Measurements from ENCODE around the gene NAAA. TPM values are rescaled to one million over a fixed set of nuclear protein-coding genes. Genes with fewer than 3 reads are reported as not detected.
A peak's percentile ranks its signal among the peaks of the same experiment; 100 is the strongest.
"Not testable (repeated sequence)": the region's sequence is repeated elsewhere in the genome, so short reads cannot be mapped to it uniquely, and the experiment has no call there.

NAAA gene
- total and polyA plus RNA-seq, 2 of the 4 experiments (the other 2 are of a cell fraction), result 17.6 to 26.4 TPM

DNA sequence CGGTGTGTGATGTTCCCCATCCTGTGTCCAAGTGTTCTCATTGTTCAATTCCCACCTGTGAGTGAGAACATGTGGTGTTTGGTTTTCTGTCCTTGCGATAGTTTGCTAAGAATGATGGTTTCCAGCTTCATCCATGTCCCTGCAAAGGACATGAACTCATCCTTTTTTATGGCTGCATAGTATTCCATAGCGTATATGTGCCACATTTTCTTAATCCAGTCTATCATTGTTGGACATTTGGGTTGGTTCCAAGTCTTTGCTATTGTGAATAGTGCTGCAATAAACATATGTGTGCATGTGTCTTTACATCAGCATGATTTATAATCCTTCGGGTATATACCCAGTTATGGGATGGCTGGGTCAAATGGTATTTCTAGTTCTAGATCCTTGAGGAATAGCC lies 21.3 kb upstream of the NAAA start:
- H3K4me3 ChIP-seq (ENCODE audit: insufficient read depth, low read depth, low read length); H4K20me1 ChIP-seq (ENCODE audit: insufficient read depth, low read length); H3K4me2 ChIP-seq (ENCODE audit: low read depth, low read length); H3K4ac ChIP-seq (ENCODE audit: low read depth, low read length); H3K14ac ChIP-seq (replicated peaks; ENCODE audit: low read depth, low read length); H3K27me3 ChIP-seq (ENCODE audit: control insufficient read depth, insufficient read depth, low read length); BruUV-seq (replicated peaks); DNase-seq; H3K56ac ChIP-seq (ENCODE audit: extremely low read depth, insufficient read depth, low read length); H2BK5ac ChIP-seq (ENCODE audit: low read depth, low read length, poor library complexity, severe bottlenecking); H2BK15ac ChIP-seq (ENCODE audit: low read depth, low read length); ATAC-seq (ENCODE audit: low read depth); H2BK20ac ChIP-seq (ENCODE audit: low read depth, low read length); H3K9me1 ChIP-seq (ENCODE audit: insufficient read depth, low read length); POLR2A ChIA-PET (ENCODE audit: unreplicated experiment); H3K9ac ChIP-seq (ENCODE audit: low read depth, low read length); H3K4me1 ChIP-seq (ENCODE audit: control insufficient read depth, insufficient read depth, low read length); H3K27ac ChIP-seq (ENCODE audit: insufficient read depth, low read length); H4K5ac ChIP-seq (ENCODE audit: low read depth, low read length); H2AFZ ChIP-seq (replicated peaks; ENCODE audit: low read length, poor library complexity); H3K9me3 ChIP-seq (ENCODE audit: control insufficient read depth, insufficient read depth, low read length); CTCF ChIA-PET; H2AK5ac ChIP-seq (ENCODE audit: low read depth, low read length); H4K91ac ChIP-seq (ENCODE audit: insufficient read depth, low read depth, low read length); H3K18ac ChIP-seq (ENCODE audit: low read depth, low read length); H2BK120ac ChIP-seq (ENCODE audit: low read depth, low read length); intact Hi-C loops (cut with micrococcal nuclease); H4K8ac ChIP-seq (ENCODE audit: low read depth in 2 of 2, low read length in 2 of 2); H3K79me1 ChIP-seq (ENCODE audit: low read depth in 1 of 2, low read length in 2 of 2); dilution Hi-C loops (cut with HindIII; ENCODE audit: low sequenced_read_pairs, unreplicated experiment); H2AK9ac ChIP-seq (replicated peaks; ENCODE audit: low read depth, low read length, poor library complexity); H3K23ac ChIP-seq (ENCODE audit: low read depth, low read length): not testable (repeated sequence)
- in situ Hi-C loops (cut with MboI; ENCODE audit: low sequenced_read_pairs), result loop anchor here (25.0 kb wide), 1 partner anchor 175 kb away; no protein-coding TSS in a partner anchor
- no CpG with 5 or more reads among the region's 4 CpGs for WGBS, 2 experiments (ENCODE audit: extremely low coverage in 2 of 2, insufficient read length in 1 of 2)
- H3K36me3 ChIP-seq (ENCODE audit: control insufficient read depth, insufficient read depth, low read length), result peaks cover 44% of the 10 kb centered on the region

DNA sequence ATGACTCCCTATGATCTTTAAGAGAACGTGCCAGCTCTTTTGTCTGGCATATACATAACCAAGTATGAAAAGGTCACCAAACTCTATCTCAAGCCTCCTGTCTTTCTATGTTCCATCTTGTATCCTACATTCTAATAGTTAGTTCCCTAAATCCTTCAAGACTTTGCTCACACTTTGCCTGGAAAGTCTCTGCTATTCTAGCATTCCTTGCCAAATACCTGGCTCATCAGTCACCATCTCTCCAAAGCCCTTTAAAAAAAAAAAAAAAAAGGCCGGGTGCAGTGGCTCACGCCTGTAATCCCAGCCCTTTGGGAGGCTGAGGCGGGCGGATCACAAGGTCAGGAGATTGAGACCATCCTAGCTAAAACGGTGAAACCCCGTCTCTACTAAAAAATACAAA lies 17.7 kb upstream of the NAAA start:
- H2AK5ac ChIP-seq (ENCODE audit: low read depth, low read length); H3K4ac ChIP-seq (ENCODE audit: low read depth, low read length); H3K79me1 ChIP-seq (ENCODE audit: low read depth in 1 of 2, low read length in 2 of 2); H2BK15ac ChIP-seq (ENCODE audit: low read depth, low read length); H3K9me1 ChIP-seq (ENCODE audit: insufficient read depth, low read length); H3K14ac ChIP-seq (replicated peaks; ENCODE audit: low read depth, low read length); H3K23ac ChIP-seq (ENCODE audit: low read depth, low read length); dilution Hi-C loops (cut with HindIII; ENCODE audit: low sequenced_read_pairs, unreplicated experiment); H2BK5ac ChIP-seq (ENCODE audit: low read depth, low read length, poor library complexity, severe bottlenecking); H2BK20ac ChIP-seq (ENCODE audit: low read depth, low read length); H3K4me1 ChIP-seq (ENCODE audit: control insufficient read depth, insufficient read depth, low read length); H2BK120ac ChIP-seq (ENCODE audit: low read depth, low read length); ATAC-seq (ENCODE audit: low read depth); H4K20me1 ChIP-seq (ENCODE audit: insufficient read depth, low read length); H2AFZ ChIP-seq (replicated peaks; ENCODE audit: low read length, poor library complexity); H3K9ac ChIP-seq (ENCODE audit: low read depth, low read length); H2AK9ac ChIP-seq (replicated peaks; ENCODE audit: low read depth, low read length, poor library complexity); H3K27me3 ChIP-seq (ENCODE audit: control insufficient read depth, insufficient read depth, low read length); H3K9me3 ChIP-seq (ENCODE audit: control insufficient read depth, insufficient read depth, low read length); H3K4me3 ChIP-seq (ENCODE audit: insufficient read depth, low read depth, low read length); intact Hi-C loops (cut with micrococcal nuclease); H3K56ac ChIP-seq (ENCODE audit: extremely low read depth, insufficient read depth, low read length); H4K5ac ChIP-seq (ENCODE audit: low read depth, low read length); H3K27ac ChIP-seq (ENCODE audit: insufficient read depth, low read length); H3K4me2 ChIP-seq (ENCODE audit: low read depth, low read length); CTCF ChIA-PET; BruUV-seq (replicated peaks); H3K18ac ChIP-seq (ENCODE audit: low read depth, low read length); H4K8ac ChIP-seq (ENCODE audit: low read depth in 2 of 2, low read length in 2 of 2); POLR2A ChIA-PET (ENCODE audit: unreplicated experiment); H4K91ac ChIP-seq (ENCODE audit: insufficient read depth, low read depth, low read length): not testable (repeated sequence)
- DNase-seq, result peak; percentile 42
- in situ Hi-C loops (cut with MboI; ENCODE audit: low sequenced_read_pairs), result loop anchor here (25.0 kb wide), 1 partner anchor 171 kb away; no protein-coding TSS in a partner anchor
- 100% methylated on average over 1 of the region's 7 CpGs; no CpG with 5 or more reads in 1 of the 2 experiments for WGBS, 2 experiments (ENCODE audit: extremely low coverage in 2 of 2, insufficient read length in 1 of 2)
- H3K36me3 ChIP-seq (ENCODE audit: control insufficient read depth, insufficient read depth, low read length), result peaks cover 48% of the 10 kb centered on the region

Data from IMR-90 (cell line).